ENCODE results near the gene TMEM41B. TPM values are rescaled to one million over a fixed set of nuclear protein-coding genes. Genes with fewer than 3 reads are reported as not detected.
A peak's percentile ranks its signal among the peaks of the same experiment; 100 is the strongest.

TMEM41B gene
- total and polyA plus RNA-seq, 2 of the 4 experiments (the other 2 are of a cell fraction): 20.8 to 21.5 TPM

GRCh38 chr11:9265211-9266131, 48.9 kb downstream of the TMEM41B start, which contains the start of gene DENND5A:
DENND5A (minus strand) TSS chr11:9265350; CDS start chr11:9265069, 281 bp downstream.
- H4K8ac ChIP-seq (ENCODE audit: low read depth in 2 of 2, low read length in 2 of 2): peak within 1 kb of the TSS; percentile 93 to 96
- H4K20me1 ChIP-seq (ENCODE audit: insufficient read depth, low read length): peaks cover 29% of the 10 kb centered on the region
- H3K9me1 ChIP-seq (ENCODE audit: insufficient read depth, low read length): peaks cover 3% of the 10 kb centered on the region; the same call in 1 of the 2 replicates
- peak within 1 kb of the TSS; percentile 32; the same call in 1 of the 3 replicates for H2BK15ac ChIP-seq (ENCODE audit: low read depth, low read length)
- H3K27me3 ChIP-seq (ENCODE audit: control insufficient read depth, insufficient read depth, low read length): no peaks in the 10 kb centered on the region
- no TSS peak for BruUV-seq (replicated peaks)
- intact Hi-C loops (cut with micrococcal nuclease): loop anchor here (10.0 kb wide), 1 partner anchor 239 kb away; no protein-coding TSS in a partner anchor
- peaks cover 3 to 25% of the 10 kb centered on the region in 2 experiments; a peak in 3 of 4 replicates for H3K79me1 ChIP-seq (ENCODE audit: low read depth in 1 of 2, low read length in 2 of 2)
- H3K36me3 ChIP-seq (ENCODE audit: control insufficient read depth, insufficient read depth, low read length): no peaks in the 10 kb centered on the region
- peak within 1 kb of the TSS; percentile 91 for H3K27ac ChIP-seq (ENCODE audit: insufficient read depth, low read length)
- H2AFZ ChIP-seq (replicated peaks; ENCODE audit: low read length, poor library complexity): peak within 1 kb of the TSS; percentile 95
- peak within 1 kb of the TSS; percentile 85 for H2AK5ac ChIP-seq (ENCODE audit: low read depth, low read length)
- peak within 1 kb of the TSS; percentile 93 for H3K4me2 ChIP-seq (ENCODE audit: low read depth, low read length)
- H3K4ac ChIP-seq (ENCODE audit: low read depth, low read length): peak within 1 kb of the TSS; percentile 81
- peak within 1 kb of the TSS; percentile 90 for H3K9ac ChIP-seq (ENCODE audit: low read depth, low read length)
- H2BK5ac ChIP-seq (ENCODE audit: low read depth, low read length, poor library complexity, severe bottlenecking): peak within 1 kb of the TSS; percentile 73
- H2BK120ac ChIP-seq (ENCODE audit: low read depth, low read length): peak within 1 kb of the TSS; percentile 40; the same call in 1 of the 2 replicates
- ChIA-PET CTCF (interaction anchor here (0.6 kb wide), 1 partner anchor 15 kb away, joined by 3 read pairs; no protein-coding TSS in a partner anchor), POLR2A (ENCODE audit: unreplicated experiment) (interaction anchor here (0.5 to 1.1 kb wide), 4 partner anchors 52 to 195 kb away, joined by 3 to 5 read pairs (median 4); partner anchors contain the start of gene ZNF143)
- H4K91ac ChIP-seq (ENCODE audit: insufficient read depth, low read depth, low read length): peak within 1 kb of the TSS; percentile 78
- peak within 1 kb of the TSS; percentile 82 for H3K56ac ChIP-seq (ENCODE audit: extremely low read depth, insufficient read depth, low read length)
- peak; percentile 83 for DNase-seq
- ATAC-seq (ENCODE audit: low read depth): peak; percentile 89
- peak within 1 kb of the TSS; percentile 94 for H3K23ac ChIP-seq (ENCODE audit: low read depth, low read length)
- peak within 1 kb of the TSS; percentile 69 for H3K4me3 ChIP-seq (ENCODE audit: insufficient read depth, low read depth, low read length)
- peak within 1 kb of the TSS; percentile 83 for H3K18ac ChIP-seq (ENCODE audit: low read depth, low read length)
- no peak within 1 kb of the TSS for H2BK20ac ChIP-seq (ENCODE audit: low read depth, low read length)
- no peak for TF ChIP-seq BHLHE40 (IDR thresholded peaks at IDR 0.05; ENCODE audit: low read depth, low read length)
- peak; percentile 95 for TF ChIP-seq MAZ (IDR thresholded peaks at IDR 0.05; ENCODE audit: borderline replicate concordance, low read depth, low read length)
- TF ChIP-seq SMC3 (IDR thresholded peaks at IDR 0.05; ENCODE audit: low read depth, low read length): no peak
- 0 out of 2 replicates have a peak, but pooled peaks have one; percentile 6 for TF ChIP-seq RAD21 (IDR thresholded peaks at IDR 0.05; ENCODE audit: low read length)
- TF ChIP-seq POLR2A (IDR thresholded peaks at IDR 0.05; ENCODE audit: low read depth, low read length): peak; percentile 76; the same call in 1 of the 2 replicates
- TF ChIP-seq, protein P1, sequence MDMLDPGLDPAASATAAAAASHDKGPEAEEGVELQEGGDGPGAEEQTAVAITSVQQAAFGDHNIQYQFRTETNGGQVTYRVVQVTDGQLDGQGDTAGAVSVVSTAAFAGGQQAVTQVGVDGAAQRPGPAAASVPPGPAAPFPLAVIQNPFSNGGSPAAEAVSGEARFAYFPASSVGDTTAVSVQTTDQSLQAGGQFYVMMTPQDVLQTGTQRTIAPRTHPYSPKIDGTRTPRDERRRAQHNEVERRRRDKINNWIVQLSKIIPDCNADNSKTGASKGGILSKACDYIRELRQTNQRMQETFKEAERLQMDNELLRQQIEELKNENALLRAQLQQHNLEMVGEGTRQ (IDR thresholded peaks at IDR 0.05; ENCODE audit: low read depth, low read length): 0 out of 2 replicates have a peak, but pooled peaks have one; percentile 7
- TF ChIP-seq MXI1 (IDR thresholded peaks at IDR 0.05; ENCODE audit: borderline replicate concordance, low read depth, low read length): peak; percentile 89
- TF ChIP-seq FOS (IDR thresholded peaks at IDR 0.05; ENCODE audit: low read depth, low read length): no peak
- dilution Hi-C loops (cut with HindIII; ENCODE audit: low sequenced_read_pairs, unreplicated experiment): no loop called here
- H3K4me1 ChIP-seq (ENCODE audit: control insufficient read depth, insufficient read depth, low read length): peaks cover 9% of the 10 kb centered on the region
- WGBS, 2 experiments (ENCODE audit: extremely low coverage in 2 of 2, insufficient read length in 1 of 2): 31% methylated on average over 4 of the region's 63 CpGs; no CpG with 5 or more reads in 1 of the 2 experiments
- peak within 1 kb of the TSS; percentile 97 for H3K14ac ChIP-seq (replicated peaks; ENCODE audit: low read depth, low read length)
- peak within 1 kb of the TSS; percentile 76 for H4K5ac ChIP-seq (ENCODE audit: low read depth, low read length)
- in situ Hi-C loops (cut with MboI; ENCODE audit: low sequenced_read_pairs): no loop called here
- no peaks in the 10 kb centered on the region for H3K9me3 ChIP-seq (ENCODE audit: control insufficient read depth, insufficient read depth, low read length)
- peak within 1 kb of the TSS; percentile 93 for H2AK9ac ChIP-seq (replicated peaks; ENCODE audit: low read depth, low read length, poor library complexity)
